CD4-positive, alpha-beta T cell treated with Interleukin-12 subunit alpha and Interleukin-12 subunit beta, for 1 hour (primary cell): ENCODE data around the gene SLC1A5.

Experiments used
- DNase-seq: peaks from one replicate; pipeline ENCODE4 v3.0.0-alpha.2; 2020

Gene SLC1A5

DNA sequence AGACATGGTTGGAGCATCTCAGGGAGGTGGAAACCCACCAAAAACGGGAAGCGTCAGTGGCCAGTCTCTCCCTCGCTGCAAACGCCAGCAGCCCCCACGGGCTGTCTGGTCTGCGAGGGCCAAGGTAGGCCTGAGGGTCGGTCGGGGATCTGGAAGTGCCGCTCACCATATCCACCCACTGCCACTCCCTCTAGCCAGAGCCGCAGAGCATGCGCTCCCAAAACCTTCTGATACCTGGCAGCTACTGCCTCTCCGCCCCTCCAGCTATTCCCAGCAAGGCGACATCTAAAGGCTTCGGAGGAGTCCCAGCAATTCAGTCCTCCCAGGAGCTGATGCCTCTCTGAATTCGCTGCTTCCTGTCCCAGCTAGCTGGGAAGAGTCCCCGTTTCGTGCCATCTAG lies 46.9 kb downstream of the SLC1A5 start:
- no peak for DNase-seq

DNA sequence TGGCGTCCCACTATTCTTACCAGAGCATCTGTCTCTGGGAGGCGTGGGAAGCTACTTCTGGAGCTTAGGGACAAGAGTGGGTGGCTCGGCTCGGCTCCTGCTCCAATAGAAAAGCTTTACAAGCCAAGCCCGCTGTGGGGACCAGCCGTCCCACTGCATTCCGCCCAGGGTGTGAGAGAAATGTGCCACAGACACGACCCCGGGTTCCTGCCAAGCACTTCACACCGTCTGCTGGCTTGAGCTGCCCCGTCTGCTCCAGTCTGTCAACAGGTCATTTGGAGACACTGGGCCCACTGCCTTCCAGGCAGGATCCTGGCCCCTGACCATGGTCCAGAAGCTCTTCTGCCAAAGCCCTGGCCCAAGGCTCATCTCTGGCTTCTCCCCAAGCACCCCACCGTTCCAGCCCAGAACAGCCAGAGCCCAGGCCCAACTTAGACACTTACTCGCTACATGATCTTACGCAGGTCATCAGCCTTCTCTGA lies 49.1 kb downstream of the SLC1A5 start:
- DNase-seq = no peak

DNA sequence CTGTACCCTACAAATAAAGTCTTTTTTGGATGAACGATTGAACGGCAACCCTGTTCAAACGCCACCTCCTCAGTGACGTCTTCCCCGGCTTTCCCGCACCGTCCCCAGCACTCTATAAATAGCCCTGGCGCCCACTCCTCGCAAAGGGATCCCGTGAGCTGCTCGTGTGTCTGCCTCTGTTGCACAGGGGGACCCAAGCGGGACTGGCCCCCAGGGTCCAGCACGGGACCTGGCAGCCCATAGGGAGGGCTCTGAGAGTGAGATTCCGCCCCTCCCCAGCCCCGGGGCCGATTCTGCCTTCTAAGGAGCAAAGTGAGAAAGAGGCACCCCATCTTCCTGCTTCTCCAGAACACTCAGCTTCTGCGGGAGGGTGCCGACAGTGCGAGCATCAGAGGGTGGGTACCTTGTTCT lies 50.6 kb downstream of the SLC1A5 start:
- no peak for DNase-seq

DNA sequence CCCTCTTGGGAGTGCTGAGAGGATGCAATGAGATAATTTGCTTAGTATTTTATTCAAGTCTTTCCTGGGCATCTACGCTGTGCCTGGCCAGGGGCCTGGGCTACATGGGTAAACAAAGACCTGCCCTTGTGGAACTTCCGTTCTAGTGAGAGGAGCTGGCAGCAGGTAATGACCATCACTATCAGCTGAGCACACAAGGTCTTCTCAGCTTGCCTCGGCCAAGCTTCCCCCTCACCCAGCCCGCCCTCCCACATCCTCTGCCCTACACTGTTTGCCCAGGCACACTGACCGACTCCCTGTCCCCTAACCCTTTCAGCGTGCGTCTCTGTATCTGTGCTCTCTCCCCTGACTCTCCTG lies 51.1 kb downstream of the SLC1A5 start:
- DNase-seq = no peak

DNA sequence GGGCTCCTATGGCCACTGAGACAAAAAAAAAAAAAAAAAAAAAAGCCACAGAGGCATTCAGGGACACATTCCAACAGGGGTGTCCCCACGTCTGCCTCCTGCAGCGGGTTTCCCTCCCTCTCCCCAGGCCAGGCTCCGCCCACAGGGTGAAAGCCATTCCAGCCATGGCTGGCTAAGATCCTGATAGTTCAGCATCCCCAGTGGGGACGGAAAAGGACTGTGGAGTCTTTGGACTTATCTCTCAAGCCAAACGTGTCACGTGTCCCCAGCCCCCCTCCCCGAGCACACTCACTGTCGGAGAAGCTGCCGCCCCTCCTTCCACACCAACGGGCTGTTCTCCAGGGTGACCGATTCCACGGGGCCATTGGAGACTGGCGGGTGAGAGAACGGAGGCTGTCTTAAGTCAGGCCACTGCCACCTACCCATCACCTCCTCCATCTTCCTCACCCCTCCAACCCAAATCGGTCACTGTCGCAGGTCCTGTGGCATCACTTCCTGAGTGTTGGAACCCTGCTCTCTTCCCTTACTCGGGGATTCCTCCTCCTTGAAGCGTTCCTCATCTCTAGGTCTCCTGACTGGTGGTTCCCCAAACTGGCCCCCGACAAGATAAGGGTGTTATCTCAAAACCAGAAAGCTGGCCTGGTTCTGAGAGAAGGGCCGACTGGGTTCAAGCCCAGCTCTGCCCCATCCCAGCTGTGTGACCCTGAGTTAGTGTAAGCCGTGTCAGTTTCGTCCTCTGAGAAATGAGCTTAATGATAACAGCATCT lies 51.7 kb downstream of the SLC1A5 start:
- DNase-seq = no peak

DNA sequence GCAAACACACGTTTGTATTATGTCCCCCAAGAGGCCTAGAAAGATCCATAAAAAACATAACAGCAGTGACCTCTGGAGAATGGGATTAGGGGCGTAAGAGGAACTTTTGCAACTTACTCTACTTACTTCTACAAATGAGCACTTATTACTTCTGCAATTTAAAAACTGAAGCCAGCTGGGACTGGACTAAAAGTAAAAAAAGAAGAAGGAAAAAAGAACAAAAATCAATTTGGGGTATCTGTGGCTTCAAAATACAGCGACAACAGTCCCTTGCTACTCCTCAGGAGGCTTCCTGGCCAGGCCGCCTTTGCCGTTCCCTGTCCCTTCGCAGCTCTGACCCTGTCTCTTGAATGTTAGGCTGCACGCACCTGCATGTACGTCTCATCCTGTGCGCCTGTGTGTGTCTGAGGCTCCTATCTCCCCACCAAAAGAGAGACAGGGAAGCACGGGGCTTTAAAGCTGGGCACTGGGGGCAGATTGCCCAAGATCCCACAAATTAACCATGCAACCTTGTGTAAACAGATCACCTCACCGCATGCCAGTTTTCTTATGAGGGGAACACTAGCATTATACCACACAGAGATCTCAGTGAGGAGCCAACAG lies 54.6 kb downstream of the SLC1A5 start:
- no peak for DNase-seq

DNA sequence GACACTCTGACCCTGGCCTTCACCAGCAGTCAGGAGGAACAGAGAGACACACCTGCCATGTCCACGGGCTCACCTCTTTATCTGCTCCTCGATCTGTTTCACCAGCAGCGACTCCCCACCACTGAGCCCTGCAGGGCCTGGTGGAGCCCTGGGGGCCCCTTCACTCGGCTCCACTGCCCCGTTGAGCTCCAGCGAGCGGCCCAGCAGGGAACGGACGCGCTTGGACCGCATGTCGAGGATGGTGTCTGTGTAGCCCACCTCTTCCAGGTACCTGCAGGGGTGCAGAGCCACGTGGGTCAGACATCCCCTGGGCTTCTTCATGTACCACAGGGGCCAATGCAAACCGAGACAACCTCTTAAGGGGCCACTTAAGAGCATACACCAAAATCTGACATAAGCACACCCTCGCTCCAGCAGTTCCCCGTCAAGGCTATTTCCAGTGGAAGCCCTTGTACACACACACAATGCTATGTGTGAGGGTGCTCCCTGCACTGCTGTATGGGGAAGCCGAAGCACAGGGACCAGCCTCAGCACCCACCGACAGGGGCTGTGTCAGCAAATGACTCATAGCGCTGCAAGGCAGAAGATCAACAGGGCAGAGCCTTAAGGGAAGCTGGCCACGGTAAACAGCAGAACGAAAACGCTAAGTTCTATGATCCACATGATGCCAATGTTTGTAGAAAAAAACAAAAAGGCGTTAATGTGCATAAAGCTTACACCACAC lies 55.3 kb downstream of the SLC1A5 start:
- no peak for DNase-seq

DNA sequence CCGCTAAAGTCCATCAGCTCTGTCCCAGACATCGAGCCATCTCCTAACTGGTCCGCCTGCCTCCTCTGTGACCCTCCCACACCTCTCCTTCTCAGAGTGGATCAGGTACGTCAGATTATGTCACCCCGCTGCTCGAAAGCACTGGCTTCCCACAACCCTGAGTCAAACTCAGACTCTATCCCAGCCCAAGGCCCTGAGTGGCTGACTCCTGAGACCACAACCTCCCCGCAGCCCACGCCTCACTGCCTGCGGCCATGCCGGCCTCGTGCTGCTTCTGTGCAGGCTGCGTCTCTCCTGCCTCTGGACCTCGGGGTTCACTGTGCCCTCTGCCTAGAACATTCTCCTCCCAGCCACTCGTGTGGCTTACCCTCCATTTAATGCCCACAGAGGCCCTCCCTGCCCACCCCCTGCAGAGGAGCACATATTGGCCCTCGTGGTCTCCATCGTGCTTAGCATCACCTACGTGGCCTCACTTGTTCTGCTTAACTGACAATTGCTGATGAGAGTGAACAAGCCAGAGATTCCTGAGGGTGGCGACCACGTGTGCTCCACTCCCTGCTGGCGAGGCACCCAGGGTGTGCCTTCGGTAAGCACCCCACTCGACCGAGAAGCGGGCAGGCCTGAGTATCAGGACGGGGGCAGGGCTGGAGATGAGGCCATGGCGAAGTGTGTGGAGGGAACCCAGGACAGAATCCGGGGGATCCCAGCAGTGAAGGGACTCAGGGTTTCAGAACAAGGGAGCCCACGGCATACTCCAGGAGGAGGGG lies 56.0 kb downstream of the SLC1A5 start:
- no peak for DNase-seq

DNA sequence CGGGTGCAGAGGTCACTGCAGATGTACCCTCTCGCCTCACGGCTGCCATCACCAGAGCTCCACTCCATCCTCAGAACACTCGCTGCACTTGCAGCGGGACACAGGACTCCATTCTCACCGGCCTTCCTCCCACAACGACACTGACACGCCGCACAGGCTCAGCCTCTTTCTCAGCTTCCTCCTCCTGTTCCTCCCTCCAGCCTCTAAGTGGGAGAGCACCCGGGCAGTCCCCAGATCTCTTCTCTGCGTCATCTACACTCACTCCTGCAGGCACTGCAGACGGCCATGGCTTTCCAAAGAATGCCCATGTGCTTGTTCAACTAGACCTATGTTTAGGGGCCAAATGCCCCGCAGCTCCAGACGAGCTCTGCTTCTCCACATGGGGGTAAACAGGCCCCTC lies 56.8 kb downstream of the SLC1A5 start:
- no peak for DNase-seq

DNA sequence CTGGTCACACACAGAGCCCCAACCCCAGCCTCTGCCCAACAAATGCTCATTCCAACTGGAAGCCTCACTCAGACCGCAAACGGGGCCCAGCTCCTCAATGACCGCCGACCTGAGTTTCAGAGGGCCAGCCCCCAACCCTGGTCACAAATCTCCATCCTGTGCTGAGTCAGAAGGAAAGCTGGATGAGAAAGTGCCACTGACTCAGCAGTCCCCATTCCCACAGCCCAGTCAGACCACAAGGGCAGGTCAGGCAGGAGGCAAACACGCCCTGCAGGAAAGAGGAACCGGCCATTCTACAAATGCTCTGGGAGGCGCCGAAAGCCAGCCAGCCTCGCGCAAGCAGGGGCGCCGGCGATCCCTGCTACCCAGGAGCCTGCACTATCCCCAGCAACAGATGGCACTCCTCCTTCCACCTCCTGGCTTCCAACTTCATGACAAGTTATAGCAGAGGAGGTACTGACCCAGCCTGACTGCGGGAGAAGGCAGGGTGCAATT lies 57.3 kb downstream of the SLC1A5 start:
- DNase-seq = peak; percentile 27

DNA sequence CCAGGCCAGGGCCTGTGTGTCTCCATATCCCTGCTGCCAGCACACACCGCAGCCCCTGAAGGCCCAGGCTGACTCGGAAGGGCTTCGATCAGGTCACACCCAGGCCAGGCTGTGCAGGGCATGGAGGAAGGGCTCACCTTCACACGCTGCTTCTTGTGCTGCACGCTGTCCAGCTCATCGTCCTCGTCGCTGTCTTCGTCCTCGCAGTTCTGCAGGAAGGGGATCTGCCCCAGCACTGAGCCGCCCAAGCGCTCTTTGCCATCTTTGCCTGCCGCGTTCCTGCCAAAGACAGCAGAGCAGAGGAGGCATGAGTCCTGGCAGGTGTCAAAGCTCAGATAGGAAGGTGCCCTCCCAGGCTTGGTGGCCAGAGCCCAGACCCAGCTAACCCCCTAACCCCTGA lies 57.8 kb downstream of the SLC1A5 start:
- DNase-seq = no peak

DNA sequence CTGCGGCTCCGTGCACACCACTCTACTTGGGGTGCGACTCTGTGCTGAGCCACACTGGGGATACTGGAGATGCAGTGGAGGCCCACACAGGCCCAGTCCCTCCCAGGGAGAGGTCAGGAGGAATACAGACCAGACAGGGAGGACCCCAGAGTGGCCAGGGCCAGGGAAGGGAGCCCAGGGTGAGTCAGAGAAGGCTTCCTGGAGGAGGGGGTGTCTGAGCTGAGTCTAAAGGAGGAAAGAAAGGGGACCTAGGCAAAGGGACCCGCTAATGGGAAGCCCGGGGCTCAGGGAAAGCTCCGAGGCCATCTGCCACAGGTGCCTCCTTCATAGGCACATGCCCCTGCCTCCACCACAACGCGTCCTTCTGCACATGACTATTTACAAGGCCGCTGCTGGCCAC lies 58.2 kb downstream of the SLC1A5 start:
- no peak for DNase-seq

DNA sequence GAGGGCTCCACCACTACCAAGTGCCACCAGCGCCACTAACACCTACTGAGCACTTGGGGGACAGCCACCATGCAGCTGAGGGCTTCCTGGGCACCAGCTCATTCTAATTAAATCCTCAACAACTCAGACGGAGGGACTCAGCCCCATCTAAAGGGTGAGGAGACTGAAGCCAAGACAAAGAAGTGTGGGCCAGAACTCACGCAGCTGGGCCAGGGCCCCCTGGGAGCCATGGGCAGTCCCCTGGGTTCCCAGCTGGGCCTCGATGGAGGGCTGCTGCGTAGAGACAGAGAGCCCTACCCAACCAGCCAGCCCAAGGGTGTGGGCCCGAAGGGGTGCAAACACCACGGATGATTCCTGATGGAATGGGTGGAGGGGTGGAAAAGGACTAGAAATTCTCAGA lies 58.7 kb downstream of the SLC1A5 start:
- DNase-seq = no peak

DNA sequence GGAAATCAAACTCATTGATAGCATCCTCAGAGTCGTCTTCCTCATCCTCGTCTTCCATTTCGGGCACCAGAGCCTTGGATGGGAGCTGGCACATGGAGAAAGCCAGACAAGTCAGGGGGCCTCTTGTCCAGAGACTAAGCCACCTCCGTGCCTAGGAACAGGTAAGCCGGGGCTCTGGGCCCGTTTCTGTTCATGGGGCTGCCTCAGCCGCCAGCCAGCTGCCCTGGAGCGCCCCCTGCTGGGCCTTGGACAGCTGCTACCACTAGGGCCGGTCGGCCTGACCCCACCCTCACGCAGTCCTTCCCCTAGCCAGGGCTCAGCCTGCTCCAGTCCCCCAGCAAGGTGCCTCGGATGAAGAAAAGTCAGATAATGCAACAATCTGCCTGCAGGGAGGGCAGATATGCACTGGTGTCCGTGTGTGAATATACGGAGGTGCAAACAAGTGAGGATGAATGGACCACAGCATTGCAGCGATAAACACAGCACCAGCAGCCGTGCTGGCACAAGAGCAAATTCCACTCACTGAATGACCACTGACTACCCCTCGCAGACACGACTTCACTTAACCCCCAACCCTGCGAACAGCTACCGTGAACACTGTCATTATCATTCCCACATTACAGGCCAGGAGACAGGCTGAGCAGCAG lies 59.6 kb downstream of the SLC1A5 start:
- DNase-seq = peak; percentile 84

DNA sequence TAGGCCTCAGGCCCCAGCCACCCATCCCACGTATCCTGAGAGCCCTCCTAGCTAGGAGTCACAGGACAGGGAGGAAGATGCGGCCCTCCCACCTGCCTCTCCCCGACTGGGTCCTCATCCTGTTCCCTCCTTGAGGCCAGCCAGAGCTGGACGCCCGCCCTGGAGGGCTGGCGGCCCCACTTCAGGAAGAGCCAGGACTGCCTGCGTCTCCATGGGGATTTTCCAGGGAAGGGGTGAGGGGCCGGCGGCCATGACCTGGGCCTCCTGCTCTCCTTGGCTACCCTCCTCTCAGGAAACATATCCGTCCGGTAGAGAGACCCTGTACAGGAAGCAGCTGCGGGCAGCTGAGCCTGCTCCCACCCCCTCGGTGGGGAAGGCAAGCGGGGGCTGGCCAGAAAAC lies 60.2 kb downstream of the SLC1A5 start:
- DNase-seq = no peak

DNA sequence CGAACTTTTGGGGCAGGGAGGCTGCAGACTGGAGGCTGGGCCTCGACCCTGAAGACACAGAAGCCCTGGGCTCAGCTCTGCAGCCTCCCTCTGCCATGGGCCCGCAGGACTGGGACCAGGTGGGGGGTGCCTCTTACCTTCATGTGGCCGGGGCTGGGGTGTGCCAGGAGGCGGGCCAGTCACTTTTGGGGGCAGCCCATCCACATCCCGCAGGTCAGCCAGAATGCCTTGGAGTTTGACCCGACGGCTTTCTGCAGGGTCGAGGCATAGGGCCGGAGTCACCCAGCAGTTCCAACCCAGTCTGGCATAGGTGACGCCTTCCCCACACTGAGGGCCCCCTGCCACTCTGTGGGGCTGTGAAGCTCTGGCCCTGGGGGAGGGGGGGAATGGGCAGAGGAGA lies 60.6 kb downstream of the SLC1A5 start:
- no peak for DNase-seq

DNA sequence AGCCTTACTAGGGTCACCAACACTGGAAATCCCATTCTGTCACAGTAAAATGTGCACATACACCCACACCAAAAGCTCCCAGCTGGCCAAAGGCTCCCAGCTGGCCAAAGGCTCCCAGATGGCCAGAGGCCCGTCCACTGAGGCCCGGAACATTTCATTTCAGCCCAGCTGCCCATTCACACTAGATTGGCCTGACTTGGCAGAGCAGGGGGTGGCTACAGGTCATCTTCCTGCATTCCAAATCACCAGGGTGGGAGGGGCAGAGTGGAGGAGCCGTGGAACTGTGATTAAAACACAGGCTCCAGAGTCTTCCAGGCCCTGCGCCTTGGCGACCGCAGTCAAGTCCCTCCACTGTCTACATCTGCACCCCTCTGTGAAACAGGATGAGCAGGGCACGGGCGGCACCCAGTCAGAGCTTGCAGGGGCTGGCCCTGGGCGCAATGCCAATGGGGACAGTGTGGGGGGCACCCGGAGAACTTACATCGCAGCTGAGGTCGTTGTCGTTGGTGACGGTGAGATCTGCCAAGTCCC lies 61.4 kb downstream of the SLC1A5 start:
- no peak for DNase-seq

DNA sequence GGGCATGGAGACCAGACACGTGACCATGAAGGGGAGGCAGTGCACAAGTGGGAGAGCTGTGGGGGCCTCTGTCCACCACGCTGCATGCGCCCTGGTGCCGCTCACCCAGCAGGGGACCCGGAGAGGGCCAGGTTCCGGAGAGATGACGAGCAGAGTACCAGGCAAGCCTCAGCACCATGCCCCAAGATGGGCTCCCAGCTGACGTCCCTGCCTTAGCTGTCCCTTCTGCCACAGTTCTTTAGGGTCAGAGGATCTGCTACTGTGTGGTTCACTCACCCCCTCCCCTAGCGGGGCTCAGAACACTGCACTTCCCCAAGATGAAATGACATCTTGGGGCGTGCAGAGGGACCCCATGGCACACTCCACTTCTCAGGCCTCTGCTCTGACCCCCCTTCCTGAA lies 61.8 kb downstream of the SLC1A5 start:
- DNase-seq = no peak

DNA sequence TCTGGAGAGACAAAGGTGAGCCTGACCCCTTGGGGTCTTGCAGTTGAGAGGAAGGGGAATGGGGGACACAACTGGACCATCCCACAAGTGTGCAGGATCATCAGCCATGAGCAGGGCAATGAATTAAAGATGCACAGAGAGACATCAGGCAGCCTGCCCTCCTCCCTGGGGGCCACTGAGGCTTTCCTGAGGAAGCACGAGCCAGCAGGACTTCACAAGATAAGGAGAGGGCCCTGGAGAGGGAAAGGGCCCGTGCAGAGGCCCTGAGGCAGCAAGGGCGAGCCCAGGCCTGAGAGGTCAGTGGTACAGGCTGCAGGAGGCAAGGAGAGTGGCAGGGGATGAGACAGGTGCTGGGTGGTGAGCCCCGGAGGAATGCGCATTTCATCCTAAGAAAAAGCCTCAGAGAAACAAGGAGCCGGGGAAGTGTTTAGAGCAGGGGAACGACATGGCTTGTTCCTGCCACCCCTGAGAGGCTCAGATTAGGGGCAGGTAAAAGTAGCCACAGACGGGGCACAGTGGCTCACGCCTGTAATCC lies 62.5 kb downstream of the SLC1A5 start:
- DNase-seq = no peak

DNA sequence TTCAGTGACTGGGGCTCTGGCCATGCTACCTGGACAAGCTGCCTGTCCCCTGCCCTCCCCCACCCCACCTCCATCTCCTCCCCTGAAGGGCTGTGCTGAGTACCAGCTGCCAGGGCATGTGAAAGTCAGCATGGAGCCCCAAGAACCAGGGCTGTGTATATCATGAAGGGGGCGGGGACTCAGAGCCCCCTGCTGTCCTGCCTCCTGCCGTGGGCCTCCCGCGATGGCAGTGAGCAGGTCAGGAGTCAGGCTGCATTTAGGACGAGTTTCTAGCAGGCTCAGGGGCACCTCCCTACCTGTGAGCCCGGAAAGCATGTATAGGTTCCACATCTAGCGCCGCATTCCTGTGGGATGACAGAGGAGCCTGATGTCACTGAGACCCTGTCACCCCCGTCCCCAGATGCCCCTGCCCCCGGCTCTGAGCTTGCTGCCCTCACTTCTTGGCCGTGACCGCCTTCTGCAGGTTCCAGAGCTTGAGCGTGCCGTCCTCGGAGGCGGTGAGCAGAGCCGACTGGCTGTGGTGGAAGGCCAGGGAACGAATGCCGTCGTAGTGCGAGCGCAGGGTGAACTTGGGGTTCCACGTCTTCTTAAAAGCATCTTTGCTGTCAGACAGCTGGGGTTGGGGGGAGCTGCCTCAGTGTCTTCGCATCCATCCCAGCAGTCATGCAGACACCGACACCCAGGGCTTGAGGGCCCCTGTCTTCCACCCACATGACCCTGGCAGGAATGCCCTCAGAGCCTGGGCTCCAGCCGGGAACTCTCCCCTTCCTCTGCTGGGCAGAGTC lies 63.2 kb downstream of the SLC1A5 start:
- DNase-seq = no peak
